Cerebellar cortex (tissue), 1 donor: ENCODE data around the gene MFSD6.

Experiments
- DNase-seq: peaks from one replicate; pipeline ENCODE4 v3.0.0-alpha.2; 2015; ENCODE audit warnings: low spot score

The MFSD6 gene

DNA sequence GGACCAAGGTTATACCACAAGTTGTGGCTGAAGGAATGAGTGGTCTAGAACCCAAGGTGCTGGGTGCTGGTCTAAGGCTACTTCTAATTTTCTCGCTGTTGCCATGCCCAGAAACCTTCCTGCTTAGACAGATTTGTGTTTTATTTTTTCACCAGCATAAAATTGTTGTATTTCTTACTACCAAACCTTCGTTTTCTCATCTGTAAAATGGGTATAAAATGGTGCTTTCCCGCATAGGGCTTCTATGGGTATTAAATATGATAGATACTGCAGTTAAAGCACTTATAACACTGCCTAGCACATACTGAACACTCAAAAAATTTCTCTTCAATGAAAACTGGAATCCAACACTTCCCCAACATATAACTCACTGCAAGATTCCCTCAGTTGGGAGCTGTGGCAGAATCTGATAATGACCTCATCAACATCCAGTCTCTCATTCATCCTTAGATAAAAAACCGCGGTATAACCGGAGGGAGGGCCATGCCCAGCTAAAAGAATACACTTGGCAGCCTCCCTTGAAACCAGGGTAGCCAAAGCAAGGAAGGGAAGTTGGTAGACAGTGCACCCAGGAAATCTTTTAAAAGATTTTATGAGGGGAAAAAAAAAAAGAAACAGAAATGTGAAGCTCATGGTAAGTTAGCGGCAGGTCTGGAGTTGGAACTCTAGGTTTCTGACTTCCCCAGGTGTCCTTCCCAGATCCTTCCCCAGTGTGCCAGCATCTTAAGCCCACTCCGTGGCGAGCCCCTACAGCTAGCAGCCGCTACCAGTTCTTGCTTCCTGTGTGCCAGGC is 125.2 kb downstream of the MFSD6 start:
- peak; percentile 7 for DNase-seq

DNA sequence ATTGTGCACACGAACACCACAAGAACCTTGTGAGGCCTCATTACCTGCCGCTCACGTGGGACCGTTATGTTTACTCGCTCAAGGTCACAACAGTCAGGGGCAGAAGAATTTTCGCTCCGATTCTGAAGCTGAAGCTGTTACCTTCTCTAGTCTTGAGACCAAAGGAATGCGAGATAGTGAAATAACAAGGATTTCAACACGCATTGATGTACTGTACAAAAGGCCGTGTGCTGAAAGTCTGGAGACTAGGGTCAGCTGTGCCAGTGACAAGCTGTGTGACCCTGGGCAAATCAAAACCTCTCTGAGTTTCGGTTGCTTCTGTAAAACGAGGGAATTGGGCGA is 125.8 kb downstream of the MFSD6 start:
- no peak for DNase-seq

DNA sequence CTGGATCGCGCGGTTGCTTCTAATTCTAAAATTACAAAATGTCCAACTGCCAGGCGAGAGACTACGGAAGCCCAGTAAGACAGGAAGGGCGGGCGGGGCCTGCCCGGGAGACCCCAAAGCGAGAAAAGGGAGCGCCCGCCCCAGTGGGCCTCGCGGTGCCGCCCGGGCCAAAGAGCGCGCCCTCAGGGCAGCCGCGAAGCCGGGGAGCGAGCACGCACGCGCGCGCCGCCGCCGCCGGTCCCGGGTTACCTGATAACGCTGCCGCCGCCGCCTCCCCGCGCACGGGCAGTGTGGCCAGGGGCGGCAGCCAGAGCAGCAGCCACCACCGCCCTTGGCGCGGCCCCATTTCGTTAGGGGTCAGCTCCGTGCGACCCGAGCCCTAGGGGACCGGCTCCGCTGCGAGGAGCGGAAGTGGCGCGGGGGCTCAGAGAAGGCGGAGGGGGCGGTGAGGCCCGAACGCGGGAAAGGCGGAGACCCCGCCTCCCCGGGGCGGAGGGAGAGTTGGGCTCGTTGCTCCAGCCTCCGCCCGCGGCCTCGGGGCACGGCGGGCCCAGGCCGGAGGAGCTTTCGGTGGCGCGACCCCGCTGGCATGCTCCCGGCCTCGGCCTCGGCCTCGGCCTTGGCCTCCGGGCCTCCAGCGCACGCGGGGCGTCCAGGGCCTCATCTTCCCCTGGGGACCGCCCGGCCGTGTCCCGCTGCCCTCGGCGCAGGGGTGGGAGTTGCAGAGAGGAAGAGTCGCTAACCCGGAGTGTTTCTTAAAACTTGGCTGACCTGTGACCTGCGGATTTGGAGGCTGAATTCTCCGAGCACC is 126.4 kb downstream of the MFSD6 start, which contains the start of gene NEMP2:
NEMP2 (minus strand) TSS at position 413 of the 811 bp plus-strand sequence; CDS start at position 346, 67 bp downstream.
- peak; percentile 70 for DNase-seq

- DNase-seq, result peak; percentile 50
Observed at GRCh38 chr2:190535121-190535439, 126.9 kb downstream of the MFSD6 start.

DNA sequence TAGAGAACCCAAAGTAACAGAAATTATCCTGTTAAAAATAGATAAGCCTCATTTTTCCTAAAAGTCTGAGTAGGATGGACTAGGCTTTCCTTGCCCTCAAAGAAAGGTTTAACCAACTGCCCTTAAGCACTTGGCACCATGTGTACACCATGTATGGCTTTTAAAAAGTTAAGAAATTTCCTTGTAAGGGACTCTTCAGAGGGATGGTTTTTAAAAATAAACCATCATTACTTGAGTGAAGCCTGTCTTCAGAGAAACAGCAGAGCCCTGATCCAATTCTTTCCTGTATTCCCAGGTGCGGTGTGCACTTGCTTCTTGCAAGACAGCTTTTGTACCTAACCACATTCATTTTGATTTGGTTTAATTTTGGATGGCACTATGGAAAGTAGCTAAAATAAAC is 127.4 kb downstream of the MFSD6 start:
- DNase-seq, result peak; percentile 59

DNA sequence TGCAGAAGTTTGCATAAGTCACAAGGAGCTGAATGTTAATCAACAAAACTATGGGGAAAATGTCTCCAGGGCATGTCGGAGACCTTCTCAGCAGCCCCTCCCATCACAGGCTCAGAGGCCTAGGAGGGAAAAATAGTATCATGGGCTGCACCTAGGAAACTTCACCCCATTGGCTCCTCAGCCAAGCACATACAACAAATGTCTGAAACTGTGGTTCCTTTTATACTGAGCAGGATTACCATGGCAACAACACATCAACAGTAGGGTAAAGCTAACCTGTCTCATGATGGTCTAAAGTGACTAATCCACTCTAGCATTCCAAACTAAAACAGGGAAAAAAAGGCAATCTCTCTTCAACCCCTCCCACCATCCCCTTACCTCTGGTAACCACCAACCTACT is 129.6 kb downstream of the MFSD6 start:
- no peak for DNase-seq

DNA sequence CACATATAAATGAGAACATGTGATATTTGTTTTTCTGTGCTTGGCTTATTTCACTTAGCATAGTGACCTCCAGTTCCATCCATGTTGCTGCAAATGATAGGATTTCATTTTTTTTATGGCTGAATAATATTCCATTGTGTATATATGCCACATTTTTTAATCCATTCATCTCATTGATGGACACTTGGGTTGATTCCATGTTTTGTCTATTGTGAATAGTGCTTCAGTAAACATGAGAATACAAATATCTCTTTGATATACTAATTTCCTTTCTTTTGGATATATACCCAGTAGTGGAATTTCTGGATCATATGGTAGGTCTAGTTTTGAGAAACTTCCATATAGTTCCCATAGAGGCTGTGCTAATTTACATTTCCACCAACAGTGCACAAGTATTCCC is 130.0 kb downstream of the MFSD6 start:
- DNase-seq, result no peak

- DNase-seq, result no peak
Observed at GRCh38 chr2:190540048-190540447, 131.9 kb downstream of the MFSD6 start.

- no peak for DNase-seq
Observed at GRCh38 chr2:190545093-190545492, 136.9 kb downstream of the MFSD6 start.

DNA sequence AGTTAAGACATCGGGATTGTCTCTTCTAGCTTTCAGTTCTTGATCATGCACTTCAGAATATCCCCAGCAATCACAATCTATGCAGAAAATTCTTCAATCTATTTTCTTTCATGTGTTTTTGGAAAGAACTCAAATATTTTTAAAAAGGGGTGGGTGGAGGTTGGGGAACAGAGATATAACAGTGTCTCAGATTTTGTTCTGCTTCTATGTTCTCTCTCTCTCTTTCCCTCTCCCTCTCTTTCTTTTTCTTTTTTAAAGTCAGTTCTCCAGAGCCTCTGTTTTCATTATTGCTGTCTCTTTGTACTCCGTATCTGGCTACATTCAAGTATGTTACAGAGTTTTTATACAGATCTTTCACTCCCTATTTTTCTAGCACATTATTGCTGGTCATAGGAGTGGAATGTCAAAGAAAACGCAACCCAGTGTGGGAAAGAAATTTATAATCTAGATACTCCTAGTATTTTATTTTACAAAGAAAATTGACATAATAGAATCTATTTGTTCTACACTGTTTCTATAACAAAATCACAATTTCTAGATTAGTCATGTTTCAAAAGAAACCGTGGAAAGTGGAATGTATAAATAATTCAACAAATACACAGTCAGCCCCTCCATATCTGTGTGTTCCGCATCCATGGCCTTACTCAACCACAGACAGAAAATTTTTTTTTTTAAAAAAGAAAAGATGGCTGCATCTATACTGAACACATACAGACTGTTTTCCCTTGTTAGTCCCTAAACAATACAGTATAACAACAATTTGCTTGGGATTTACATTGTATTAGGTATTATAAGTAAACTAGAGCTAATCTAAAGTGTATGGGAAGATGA is 137.6 kb downstream of the MFSD6 start:
- no peak for DNase-seq

GRCh38 chr2:190546734-190547133 is 138.6 kb downstream of the MFSD6 start:
- no peak for DNase-seq

DNA sequence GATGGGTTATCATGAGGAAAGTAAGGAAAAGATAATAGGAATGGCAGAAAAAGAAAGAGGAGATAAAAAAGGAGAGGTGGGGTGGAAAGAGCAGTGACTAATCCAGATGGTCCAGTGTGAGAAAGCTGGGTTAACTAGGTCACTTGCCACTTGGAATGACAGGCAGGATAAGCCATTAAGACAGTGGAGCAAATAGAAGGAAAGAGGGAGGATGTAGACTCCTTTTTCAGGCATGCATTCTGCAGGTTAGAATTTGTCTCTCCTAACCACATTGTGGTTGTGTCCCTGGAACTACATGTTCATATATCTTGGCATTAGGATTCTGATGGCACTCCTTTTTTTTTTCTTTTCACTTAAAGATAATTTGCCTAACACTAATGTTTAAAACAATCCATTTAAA is 139.7 kb downstream of the MFSD6 start:
- DNase-seq, result peak; percentile 47

DNA sequence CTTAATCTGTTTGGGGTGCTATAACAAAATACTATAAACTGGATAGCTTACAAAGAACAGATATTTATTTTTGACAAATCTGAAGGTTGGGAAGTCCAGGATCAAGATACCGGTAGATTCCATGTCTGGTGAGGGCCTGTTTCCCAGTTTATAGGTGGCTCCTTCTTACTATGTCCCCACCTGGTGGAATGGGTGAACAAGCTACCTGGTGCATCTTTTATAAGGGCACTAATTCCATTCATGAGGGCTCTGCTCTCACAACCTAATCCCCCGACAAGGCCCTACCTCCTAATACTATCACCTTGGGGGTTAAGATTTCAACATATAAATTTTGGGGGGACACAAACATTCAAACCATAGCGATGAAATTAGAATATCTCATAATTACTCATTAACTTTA is 142.0 kb downstream of the MFSD6 start:
- DNase-seq, result no peak
